Measurements from ENCODE around the gene NAV2. TPM values are rescaled to one million over a fixed set of nuclear protein-coding genes. Genes with fewer than 3 reads are reported as not detected.

Gene NAV2
- total and polyA plus RNA-seq, 2 experiments from 2014 or later, result 26.0 to 45.0 TPM

GRCh38 chr11:19952911-19953310, 240.3 kb downstream of the NAV2 start (continued):
- TF ChIP-seq ZNF462 (CRISPR knock-in tag; IDR thresholded peaks at IDR 0.05), result no peak
- TF ChIP-seq EZH2 (IDR thresholded peaks at IDR 0.05; ENCODE audit: low read depth, unreplicated experiment), result no peak
- no peak for TF ChIP-seq POLR2AphosphoS5 (IDR thresholded peaks at IDR 0.05; ENCODE audit: low read depth)
- TF ChIP-seq NANOG (IDR thresholded peaks at IDR 0.05; ENCODE audit: borderline replicate concordance), result no peak
- TF ChIP-seq EZH2phosphoT487 (IDR thresholded peaks at IDR 0.05; ENCODE audit: unreplicated experiment), result no peak
- no peak for TF ChIP-seq REST (IDR thresholded peaks at IDR 0.05; ENCODE audit: unreplicated experiment)
- no peak for TF ChIP-seq STAT1 (IDR thresholded peaks at IDR 0.05; ENCODE audit: unreplicated experiment)

Data from GM23338 (cell line).